ENCODE results near the gene FRMD3. TPM values are rescaled to one million over a fixed set of nuclear protein-coding genes. Genes with fewer than 3 reads are reported as not detected.

Gene FRMD3
- total RNA-seq, 1 donor from 2014 or later, result 1.9 TPM

DNA sequence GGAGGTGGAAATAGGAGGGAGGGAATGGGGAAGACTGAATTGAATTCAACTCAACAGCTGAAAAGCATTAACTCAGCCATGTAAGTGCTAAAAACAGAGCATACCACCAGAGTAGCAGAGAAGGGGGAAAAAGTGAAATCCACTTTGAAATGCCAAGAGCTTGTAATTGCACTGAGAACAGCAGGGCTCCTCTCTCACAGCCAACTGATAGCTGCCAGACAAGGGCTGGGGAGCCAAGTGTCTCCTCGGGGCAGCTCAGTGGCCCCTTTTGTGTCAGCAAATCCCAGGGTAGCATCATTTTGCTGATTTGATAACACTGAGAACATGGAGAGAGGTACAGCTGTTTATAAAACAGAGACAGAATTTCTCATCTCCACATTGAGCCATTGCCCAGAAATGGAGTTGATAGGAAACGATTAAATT lies 182.5 kb downstream of the FRMD3 start:
- H3K27ac ChIP-seq, result no peak overlapping the region
- H3K27me3 Mint-ChIP-seq (ENCODE audit: insufficient read depth, low read depth), result peaks cover 2% of the 10 kb centered on the region

DNA sequence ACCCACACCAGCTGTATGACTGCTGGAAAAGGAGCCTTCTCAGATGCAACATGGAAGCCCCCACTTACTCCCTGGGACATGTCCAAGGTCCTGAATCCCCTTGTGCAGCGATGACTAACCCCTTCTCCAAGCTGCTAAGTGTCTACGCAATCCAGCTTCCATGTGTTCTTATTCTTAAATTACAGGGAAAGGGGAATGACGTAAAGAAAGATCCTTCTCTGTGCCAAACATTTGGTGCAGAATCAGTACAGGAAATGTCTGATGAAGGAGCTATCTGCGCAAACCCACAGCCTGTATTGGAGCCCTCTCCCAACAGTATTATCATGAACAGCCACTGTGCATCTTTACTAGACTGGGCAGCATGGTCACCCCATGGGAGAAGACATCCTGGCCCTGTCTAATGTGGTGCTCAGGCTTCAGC lies 183.2 kb downstream of the FRMD3 start:
- H3K4me1 Mint-ChIP-seq, result peaks cover 3% of the 10 kb centered on the region
- no peaks in the 10 kb centered on the region for H3K9me3 Mint-ChIP-seq
- no peaks in the 10 kb centered on the region for H3K4me1 ChIP-seq
- TF ChIP-seq EZH2phosphoT487 (IDR thresholded peaks at IDR 0.05) (no peak), EZH2 (IDR thresholded peaks at IDR 0.05) (no peak)
- TF ChIP-seq, protein P1, sequence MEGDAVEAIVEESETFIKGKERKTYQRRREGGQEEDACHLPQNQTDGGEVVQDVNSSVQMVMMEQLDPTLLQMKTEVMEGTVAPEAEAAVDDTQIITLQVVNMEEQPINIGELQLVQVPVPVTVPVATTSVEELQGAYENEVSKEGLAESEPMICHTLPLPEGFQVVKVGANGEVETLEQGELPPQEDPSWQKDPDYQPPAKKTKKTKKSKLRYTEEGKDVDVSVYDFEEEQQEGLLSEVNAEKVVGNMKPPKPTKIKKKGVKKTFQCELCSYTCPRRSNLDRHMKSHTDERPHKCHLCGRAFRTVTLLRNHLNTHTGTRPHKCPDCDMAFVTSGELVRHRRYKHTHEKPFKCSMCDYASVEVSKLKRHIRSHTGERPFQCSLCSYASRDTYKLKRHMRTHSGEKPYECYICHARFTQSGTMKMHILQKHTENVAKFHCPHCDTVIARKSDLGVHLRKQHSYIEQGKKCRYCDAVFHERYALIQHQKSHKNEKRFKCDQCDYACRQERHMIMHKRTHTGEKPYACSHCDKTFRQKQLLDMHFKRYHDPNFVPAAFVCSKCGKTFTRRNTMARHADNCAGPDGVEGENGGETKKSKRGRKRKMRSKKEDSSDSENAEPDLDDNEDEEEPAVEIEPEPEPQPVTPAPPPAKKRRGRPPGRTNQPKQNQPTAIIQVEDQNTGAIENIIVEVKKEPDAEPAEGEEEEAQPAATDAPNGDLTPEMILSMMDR (IDR thresholded peaks at IDR 0.05), result no peak
- H3K27me3 ChIP-seq, result no peaks in the 10 kb centered on the region
- no peaks in the 10 kb centered on the region for H3F3A ChIP-seq (ENCODE audit: low read depth)
- H2AFZ ChIP-seq (replicated peaks), result no peak overlapping the region
- no peak overlapping the region for H3K9ac ChIP-seq
- no peak overlapping the region for H3K4me3 ChIP-seq
- no peaks in the 10 kb centered on the region for H3K36me3 Mint-ChIP-seq
- no peak overlapping the region for H3K27ac ChIP-seq
- no peaks in the 10 kb centered on the region for H4K20me1 ChIP-seq (ENCODE audit: low read depth)
- H3K27ac Mint-ChIP-seq, result no peak overlapping the region
- H3K4me2 ChIP-seq, result no peak overlapping the region
- no peaks in the 10 kb centered on the region for H3K79me2 ChIP-seq (ENCODE audit: low read depth)
- no peaks in the 10 kb centered on the region for H3K36me3 ChIP-seq
- peak; percentile 24 for DNase-seq (ENCODE audit: low spot score)
- H3K27me3 Mint-ChIP-seq (ENCODE audit: insufficient read depth, low read depth), result no peaks in the 10 kb centered on the region
- no peak overlapping the region for H3K4me3 Mint-ChIP-seq
- no peaks in the 10 kb centered on the region for H3K9me3 ChIP-seq (ENCODE audit: low read depth)

More for the DNA sequence above, 182.5 kb downstream of the FRMD3 start:
- no peaks in the 10 kb centered on the region for H3K27me3 ChIP-seq
- no peak overlapping the region for H3K4me2 ChIP-seq
- H4K20me1 ChIP-seq (ENCODE audit: low read depth), result no peaks in the 10 kb centered on the region
- H3K9ac ChIP-seq, result no peak overlapping the region
- no peaks in the 10 kb centered on the region for H3K79me2 ChIP-seq (ENCODE audit: low read depth)
- Mint-ChIP-seq H3K27ac (peak overlapping the region; percentile 21), H3K4me3 (no peak overlapping the region), H3K9me3 (no peaks in the 10 kb centered on the region), H3K4me1 (peaks cover 3% of the 10 kb centered on the region), H3K36me3 (no peaks in the 10 kb centered on the region)
- H3K4me1 ChIP-seq, result no peaks in the 10 kb centered on the region
- TF ChIP-seq EZH2phosphoT487 (IDR thresholded peaks at IDR 0.05), result no peak
- TF ChIP-seq, protein P1 (IDR thresholded peaks at IDR 0.05), result no peak
- no peaks in the 10 kb centered on the region for H3K9me3 ChIP-seq (ENCODE audit: low read depth)
- H3K4me3 ChIP-seq, result no peak overlapping the region
- H3F3A ChIP-seq (ENCODE audit: low read depth), result no peaks in the 10 kb centered on the region
- H3K36me3 ChIP-seq, result no peaks in the 10 kb centered on the region
- DNase-seq (ENCODE audit: low spot score), result no peak
- H2AFZ ChIP-seq (replicated peaks), result no peak overlapping the region

DNA sequence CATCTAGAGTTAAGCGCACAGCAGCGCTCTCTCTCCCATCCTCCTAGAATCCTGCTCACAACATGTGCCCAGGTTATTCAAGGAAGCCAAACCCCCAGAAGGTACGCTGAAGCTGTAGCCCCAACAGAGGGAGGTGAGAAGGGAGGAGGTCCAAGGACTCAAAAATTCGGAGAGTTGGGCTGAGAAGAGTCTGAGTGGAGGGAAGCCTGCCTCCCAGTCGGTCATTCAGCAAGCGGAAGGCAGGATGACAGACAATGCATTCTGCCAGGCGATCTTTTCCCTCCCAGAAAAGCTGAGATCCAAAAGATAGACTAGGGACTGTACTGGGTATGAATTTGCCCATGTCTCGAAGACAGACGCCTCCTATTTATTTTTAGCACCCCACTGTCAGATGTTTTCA lies 189.2 kb downstream of the FRMD3 start:
- Mint-ChIP-seq H3K27me3 (ENCODE audit: insufficient read depth, low read depth) (peaks cover 2% of the 10 kb centered on the region), H3K4me3 (no peak overlapping the region), H3K27ac (no peak overlapping the region), H3K9me3 (no peaks in the 10 kb centered on the region), H3K4me1 (no peaks in the 10 kb centered on the region), H3K36me3 (no peaks in the 10 kb centered on the region)
- H3K79me2 ChIP-seq (ENCODE audit: low read depth), result no peaks in the 10 kb centered on the region
- H4K20me1 ChIP-seq (ENCODE audit: low read depth), result no peaks in the 10 kb centered on the region
- TF ChIP-seq EZH2phosphoT487 (IDR thresholded peaks at IDR 0.05) (no peak), EZH2 (IDR thresholded peaks at IDR 0.05) (no peak)
- TF ChIP-seq, protein P1 (IDR thresholded peaks at IDR 0.05), result no peak
- H3K4me2 ChIP-seq, result peak overlapping the region; percentile 18
- no peaks in the 10 kb centered on the region for H3K36me3 ChIP-seq
- H3K9me3 ChIP-seq (ENCODE audit: low read depth), result no peaks in the 10 kb centered on the region
- DNase-seq (ENCODE audit: low spot score), result no peak
- H2AFZ ChIP-seq (replicated peaks), result peak overlapping the region; percentile 63
- no peak overlapping the region for H3K4me3 ChIP-seq
- no peaks in the 10 kb centered on the region for H3F3A ChIP-seq (ENCODE audit: low read depth)
- H3K4me1 ChIP-seq, result peaks cover 13% of the 10 kb centered on the region
- no peaks in the 10 kb centered on the region for H3K27me3 ChIP-seq
- no peak overlapping the region for H3K9ac ChIP-seq
- H3K27ac ChIP-seq, result no peak overlapping the region
